Body of pancreas (tissue), 4 donors: ENCODE results near the gene SLC25A44.

ENCODE experiments used
- POLR2A ChIP-seq, 3 donors: fragments of 450-650 bp; IDR thresholded peaks; one replicate each; pipeline ENCODE4 v1.6.1; 2016; ENCODE audit warnings: antibody characterized with exemption in 3 of 3, mild to moderate bottlenecking in 2 of 3
- TF ChIP-seq, protein P1 (sequence below), 7 experiments: fragments of 450-650 bp in 4 of 7; fragments of 200-600 bp in 3 of 7; sonication (generic) in 3 of 7; IDR thresholded peaks; one replicate each; pipeline ENCODE4 v1.5.1; 2016 to 2019; ENCODE audit warnings: antibody characterized with exemption in 7 of 7

GRCh38 chr1:156164125-156164831 lies 29.6 kb upstream of the SLC25A44 start:
- TF ChIP-seq, protein P1, sequence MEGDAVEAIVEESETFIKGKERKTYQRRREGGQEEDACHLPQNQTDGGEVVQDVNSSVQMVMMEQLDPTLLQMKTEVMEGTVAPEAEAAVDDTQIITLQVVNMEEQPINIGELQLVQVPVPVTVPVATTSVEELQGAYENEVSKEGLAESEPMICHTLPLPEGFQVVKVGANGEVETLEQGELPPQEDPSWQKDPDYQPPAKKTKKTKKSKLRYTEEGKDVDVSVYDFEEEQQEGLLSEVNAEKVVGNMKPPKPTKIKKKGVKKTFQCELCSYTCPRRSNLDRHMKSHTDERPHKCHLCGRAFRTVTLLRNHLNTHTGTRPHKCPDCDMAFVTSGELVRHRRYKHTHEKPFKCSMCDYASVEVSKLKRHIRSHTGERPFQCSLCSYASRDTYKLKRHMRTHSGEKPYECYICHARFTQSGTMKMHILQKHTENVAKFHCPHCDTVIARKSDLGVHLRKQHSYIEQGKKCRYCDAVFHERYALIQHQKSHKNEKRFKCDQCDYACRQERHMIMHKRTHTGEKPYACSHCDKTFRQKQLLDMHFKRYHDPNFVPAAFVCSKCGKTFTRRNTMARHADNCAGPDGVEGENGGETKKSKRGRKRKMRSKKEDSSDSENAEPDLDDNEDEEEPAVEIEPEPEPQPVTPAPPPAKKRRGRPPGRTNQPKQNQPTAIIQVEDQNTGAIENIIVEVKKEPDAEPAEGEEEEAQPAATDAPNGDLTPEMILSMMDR (IDR thresholded peaks at IDR 0.05) = no peak
- no peak for TF ChIP-seq POLR2A (IDR thresholded peaks at IDR 0.05)
